SK-N-MC (cell line): ENCODE results near the gene FADS3.

Experiments
- EZH2 ChIP-seq: fragments of 200-600 bp; sonication (generic); IDR thresholded peaks from one replicate; pipeline ENCODE4 v1.6.1; 2017; ENCODE audit warnings: antibody characterized with exemption
- FOXP2 ChIP-seq: optimal IDR thresholded peaks from 2 replicates; pipeline ENCODE3; 2011; ENCODE audit warnings: mild to moderate bottlenecking, moderate library complexity; ENCODE audit not compliant: insufficient read depth; ENCODE audit errors: extremely low read length, control extremely low read depth
- POLR2AphosphoS5 ChIP-seq: IDR thresholded peaks from 2 replicates; pipeline ENCODE4 v1.6.1; 2012; ENCODE audit warnings: mild to moderate bottlenecking, low read depth, low read length, borderline replicate concordance

GRCh38 chr11:61866231-61866957 lies 25.0 kb downstream of the FADS3 start:
- TF ChIP-seq POLR2AphosphoS5 (no peak), EZH2 (no peak), FOXP2 (no peak)
